Breast epithelium (tissue), 4 donors: ENCODE results near the gene MED29. TPM values are rescaled to one million over a fixed set of nuclear protein-coding genes. Genes with fewer than 3 reads are reported as not detected.
A peak's percentile ranks its signal among the peaks of the same experiment; 100 is the strongest.

Experiments
- DNase-seq, 2 donors: peaks; one replicate each; pipeline ENCODE4 v3.0.0-alpha.2; 2019; ENCODE audit warnings: low spot score in 2 of 2
- H3K27ac ChIP-seq, 2 donors: fragments of 200-600 bp; sonication (generic) in 1 of 2; one replicate each; pipeline ENCODE4 v1.5.1; 2016 to 2019; ENCODE audit warnings: mild to moderate bottlenecking in 1 of 2
- H3K27me3 ChIP-seq, 2 donors: fragments of 200-600 bp; sonication (generic) in 1 of 2; one replicate each; pipeline versions ENCODE4 v1.5.1 to v1.6.0; 2017 to 2019; ENCODE audit warnings: control low read depth in 1 of 2, mild to moderate bottlenecking in 1 of 2
- H3K36me3 ChIP-seq: fragments of 200-600 bp; one replicate; pipeline ENCODE4 v1.5.1; 2019
- H3K4me1 ChIP-seq, 2 donors: fragments of 200-600 bp; sonication (generic); one replicate each; pipeline ENCODE4 v1.5.1; 2016 to 2019; ENCODE audit warnings: control low read depth in 1 of 2
- H3K4me3 ChIP-seq, 3 donors: fragments of 200-600 bp; sonication (generic); 1 replicate in 2 of 3; 2 replicates in 1 of 3; pipeline ENCODE4 v1.5.1; 2016 to 2019; ENCODE audit warnings: mild to moderate bottlenecking in 3 of 3, moderate library complexity in 2 of 3
- H3K9me3 ChIP-seq, 2 donors: fragments of 200-600 bp; sonication (generic) in 1 of 2; one replicate each; pipeline ENCODE4 v1.5.1; 2016 to 2019; ENCODE audit warnings: control low read depth in 1 of 2
- POLR2A ChIP-seq: fragments of 450-650 bp; IDR thresholded peaks from one replicate; pipeline ENCODE4 v1.6.1; 2016; ENCODE audit warnings: antibody characterized with exemption, mild to moderate bottlenecking, moderate library complexity
- POLR2AphosphoS5 ChIP-seq, 3 donors: sonication (generic); formaldehyde crosslinking; IDR thresholded peaks; one replicate each; pipeline ENCODE4 v1.6.1; 2017; ENCODE audit warnings: antibody characterized with exemption in 3 of 3
- intact Hi-C: fragments of 100-400 bp; cut with DNase I; formaldehyde crosslinking; loops from one replicate; pipeline ENCODE4 v1.15.1; 2023; ENCODE audit warnings: low total_unique reads
- total RNA-seq, 3 donors: library from RNA; depleted of rRNA; stranded (reverse); fragments of >200 nt; gene quantifications; one replicate each; pipeline ENCODE4 v1.1.0, GENCODE V29; 2016
- TF ChIP-seq, protein P1 (sequence below), 3 donors: fragments of 450-650 bp; IDR thresholded peaks; one replicate each; pipeline ENCODE4 v1.5.1; 2016 to 2017; ENCODE audit warnings: antibody characterized with exemption in 3 of 3, mild to moderate bottlenecking in 3 of 3, moderate library complexity in 3 of 3

The MED29 gene
- total RNA-seq, 3 donors from 2014 or later = 36.6 to 49.5 (median 47.3) TPM

DNA sequence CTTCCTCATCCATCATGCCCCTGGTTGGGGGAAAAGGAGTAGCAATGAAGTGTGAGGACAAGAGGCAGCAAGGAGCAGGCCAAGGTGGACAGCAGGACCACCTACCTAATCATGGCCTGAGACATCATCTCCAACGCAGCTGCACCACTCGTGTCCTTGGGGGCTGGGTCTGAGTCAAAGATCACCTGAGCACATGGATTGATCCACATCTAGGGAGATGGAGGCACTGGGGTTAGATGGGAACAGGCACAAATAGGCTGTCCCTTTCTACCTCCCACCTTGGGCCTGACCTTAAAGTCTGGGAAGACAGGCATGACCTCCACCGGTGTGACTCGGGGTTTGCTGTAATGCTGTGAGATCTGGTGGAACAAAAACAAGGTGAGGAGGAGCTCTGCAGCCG, 2.5 kb upstream of the MED29 start:
- H3K9me3 ChIP-seq = no peaks in the 10 kb centered on the region
- peak overlapping the region; percentile 11 to 100 for H3K27ac ChIP-seq
- intact Hi-C loops = no loop called here
- H3K36me3 ChIP-seq = no peaks in the 10 kb centered on the region
- peaks cover 8 to 15% of the 10 kb centered on the region in 2 donors for H3K4me1 ChIP-seq
- H3K4me3 ChIP-seq = no peak overlapping the region
- DNase-seq = no peak
- no peaks in the 10 kb centered on the region for H3K27me3 ChIP-seq
- TF ChIP-seq POLR2A (no peak), POLR2AphosphoS5 (IDR thresholded peaks at IDR 0.05) (no peak)
- TF ChIP-seq, protein P1, sequence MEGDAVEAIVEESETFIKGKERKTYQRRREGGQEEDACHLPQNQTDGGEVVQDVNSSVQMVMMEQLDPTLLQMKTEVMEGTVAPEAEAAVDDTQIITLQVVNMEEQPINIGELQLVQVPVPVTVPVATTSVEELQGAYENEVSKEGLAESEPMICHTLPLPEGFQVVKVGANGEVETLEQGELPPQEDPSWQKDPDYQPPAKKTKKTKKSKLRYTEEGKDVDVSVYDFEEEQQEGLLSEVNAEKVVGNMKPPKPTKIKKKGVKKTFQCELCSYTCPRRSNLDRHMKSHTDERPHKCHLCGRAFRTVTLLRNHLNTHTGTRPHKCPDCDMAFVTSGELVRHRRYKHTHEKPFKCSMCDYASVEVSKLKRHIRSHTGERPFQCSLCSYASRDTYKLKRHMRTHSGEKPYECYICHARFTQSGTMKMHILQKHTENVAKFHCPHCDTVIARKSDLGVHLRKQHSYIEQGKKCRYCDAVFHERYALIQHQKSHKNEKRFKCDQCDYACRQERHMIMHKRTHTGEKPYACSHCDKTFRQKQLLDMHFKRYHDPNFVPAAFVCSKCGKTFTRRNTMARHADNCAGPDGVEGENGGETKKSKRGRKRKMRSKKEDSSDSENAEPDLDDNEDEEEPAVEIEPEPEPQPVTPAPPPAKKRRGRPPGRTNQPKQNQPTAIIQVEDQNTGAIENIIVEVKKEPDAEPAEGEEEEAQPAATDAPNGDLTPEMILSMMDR (IDR thresholded peaks at IDR 0.05) = no peak

DNA sequence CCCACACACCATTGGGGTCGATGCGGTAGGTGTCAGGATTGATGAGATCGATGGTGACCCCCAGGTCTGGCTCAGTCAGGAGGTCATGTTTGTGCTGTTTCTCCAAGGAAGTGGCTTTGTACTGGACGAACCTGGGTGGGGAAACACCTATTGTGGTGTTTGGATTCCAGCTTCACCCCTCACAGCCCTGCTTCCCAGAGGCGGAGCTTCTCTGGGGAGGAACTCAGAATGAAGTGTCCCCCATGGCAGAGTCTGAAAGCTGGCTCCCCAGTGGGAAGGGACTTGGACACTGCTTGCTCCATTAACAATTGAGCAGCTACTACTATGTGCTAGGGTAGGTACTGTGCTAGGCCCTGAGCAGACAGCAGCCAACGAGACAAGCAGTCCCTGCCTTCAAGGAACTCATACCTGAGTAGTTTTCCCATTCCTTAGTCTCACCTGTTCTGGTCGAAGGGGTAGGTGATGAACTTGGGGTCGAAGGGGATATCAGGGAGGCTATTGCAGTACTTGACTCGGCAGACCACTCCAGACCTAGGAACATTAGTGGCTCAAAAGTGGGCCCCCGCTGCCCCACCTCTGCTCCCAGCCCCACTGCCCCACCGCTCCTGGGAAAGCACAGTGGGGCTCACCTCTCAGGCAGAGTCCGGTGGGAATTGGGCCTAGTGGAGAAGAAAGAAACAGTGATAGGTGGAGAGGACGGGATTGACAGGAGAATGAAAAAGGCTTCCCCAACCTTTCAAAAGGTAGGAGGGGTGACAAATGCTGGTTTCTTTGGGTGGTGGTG, 1.4 kb upstream of the MED29 start:
- intact Hi-C loops = no loop called here
- Histone ChIP-seq H3K9me3 (no peaks in the 10 kb centered on the region), H3K4me3 (peak overlapping the region; percentile 64 to 95 (median 84)), H3K27ac (peak overlapping the region; percentile 99 to 100), H3K4me1 (peaks cover 8 to 15% of the 10 kb centered on the region in 2 donors), H3K36me3 (no peaks in the 10 kb centered on the region), H3K27me3 (no peaks in the 10 kb centered on the region)
- no peak for DNase-seq
- TF ChIP-seq, protein P1 (IDR thresholded peaks at IDR 0.05) = no peak
- no peak for TF ChIP-seq POLR2A
- no peak for TF ChIP-seq POLR2AphosphoS5 (IDR thresholded peaks at IDR 0.05)

DNA sequence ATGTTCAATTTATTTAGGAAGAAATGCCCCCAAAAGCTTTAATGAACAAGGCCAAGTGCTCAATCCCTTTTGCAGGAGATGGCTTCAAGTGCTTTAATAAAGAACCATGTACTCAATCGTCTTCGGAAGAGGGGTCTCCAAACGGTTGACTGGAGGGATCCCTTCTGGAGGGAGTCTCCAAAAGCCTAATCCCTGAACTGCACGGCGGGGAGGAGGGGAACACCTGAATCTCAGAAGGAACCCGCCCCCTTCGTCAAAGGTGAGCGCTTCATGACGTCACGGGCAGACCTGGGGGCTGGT, 777 bp upstream of the MED29 start:
- no peaks in the 10 kb centered on the region for H3K9me3 ChIP-seq
- H3K27me3 ChIP-seq = no peaks in the 10 kb centered on the region
- peak overlapping the region; percentile 99 to 100 for H3K27ac ChIP-seq
- DNase-seq = peak; percentile 74 to 89
- TF ChIP-seq POLR2A = no peak
- TF ChIP-seq, protein P1 (IDR thresholded peaks at IDR 0.05) = no peak
- no peak for TF ChIP-seq POLR2AphosphoS5 (IDR thresholded peaks at IDR 0.05)
- H3K36me3 ChIP-seq = no peaks in the 10 kb centered on the region
- peak overlapping the region; percentile 64 to 95 (median 84) for H3K4me3 ChIP-seq
- peaks cover 8 to 15% of the 10 kb centered on the region in 2 donors for H3K4me1 ChIP-seq
- intact Hi-C loops = no loop called here

DNA sequence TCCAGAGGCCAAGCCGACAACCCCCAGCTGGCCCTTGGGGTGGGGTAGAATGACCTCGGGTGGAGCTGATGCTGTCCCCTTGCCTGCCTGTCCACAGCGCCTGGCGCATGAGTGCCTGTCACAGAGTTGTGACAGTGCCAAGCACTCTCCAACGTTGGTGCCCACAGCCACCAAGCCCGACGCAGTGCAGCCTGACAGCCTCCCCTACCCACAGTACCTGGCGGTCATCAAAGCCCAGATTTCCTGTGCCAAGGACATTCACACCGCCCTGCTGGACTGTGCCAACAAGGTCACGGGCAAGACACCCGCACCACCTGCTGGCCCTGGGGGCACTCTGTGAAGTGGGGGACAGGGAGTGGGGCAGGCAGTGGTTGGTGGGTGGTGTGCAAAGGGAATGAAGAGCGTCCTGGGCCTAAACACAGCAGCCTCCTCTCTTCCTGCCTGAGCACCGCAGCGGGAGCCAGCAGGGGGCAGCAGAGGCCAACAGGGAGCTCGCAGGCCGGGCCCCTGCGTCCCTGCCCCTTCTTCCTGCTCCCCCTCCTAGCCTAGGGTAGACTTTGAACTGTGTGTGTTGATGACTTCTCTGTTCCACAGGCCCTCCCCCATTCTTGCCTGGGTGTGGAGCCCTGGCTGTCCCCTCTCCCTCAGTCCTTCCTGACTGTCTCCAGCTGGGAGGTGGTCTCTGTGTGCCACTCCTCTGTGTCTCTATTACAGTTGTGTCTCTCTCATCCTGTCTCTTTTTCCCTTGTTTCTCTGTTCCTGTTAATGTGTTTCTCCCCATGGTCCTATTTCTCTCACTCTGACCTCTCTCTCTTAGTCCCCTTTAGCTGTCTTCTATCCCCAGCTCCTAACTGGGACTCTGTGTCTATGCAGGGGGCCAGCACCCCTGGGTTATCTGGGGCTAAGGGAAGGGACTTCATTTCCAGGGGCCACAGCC, 6.5 kb downstream of the MED29 start:
- Histone ChIP-seq H3K4me1 (no peaks in the 10 kb centered on the region), H3K9me3 (no peaks in the 10 kb centered on the region), H3K27ac (peak overlapping the region; percentile 77 to 85), H3K36me3 (no peaks in the 10 kb centered on the region), H3K27me3 (no peaks in the 10 kb centered on the region), H3K4me3 (peak overlapping the region in 1 of 3 donors; percentile 17)
- TF ChIP-seq POLR2AphosphoS5 (IDR thresholded peaks at IDR 0.05) (peak; percentile 36 to 67 (median 63)), POLR2A (no peak)
- TF ChIP-seq, protein P1 (IDR thresholded peaks at IDR 0.05) = peak; percentile 60 to 99 (median 95)
- intact Hi-C loops = no loop called here
- peak; percentile 82 to 85 for DNase-seq
